ENCODE data around the gene NEU1. TPM values are rescaled to one million over a fixed set of nuclear protein-coding genes. Genes with fewer than 3 reads are reported as not detected.
A peak's percentile ranks its signal among the peaks of the same experiment; 100 is the strongest.
"Not testable (repeated sequence)": the region's sequence is repeated elsewhere in the genome, so short reads cannot be mapped to it uniquely, and the experiment has no call there.

The NEU1 gene
- total RNA-seq, 1 donor from 2014 or later = 74.8 TPM

- Mint-ChIP-seq H3K36me3 (ENCODE audit: unreplicated experiment) (no peaks in the 10 kb centered on the region), H3K27me3 (ENCODE audit: unreplicated experiment) (no peaks in the 10 kb centered on the region), H3K9me3 (ENCODE audit: unreplicated experiment) (no peaks in the 10 kb centered on the region), H3K27ac (ENCODE audit: unreplicated experiment) (peak overlapping the region; percentile 99), H3K4me1 (ENCODE audit: unreplicated experiment) (peaks cover 39% of the 10 kb centered on the region), H3K4me3 (ENCODE audit: unreplicated experiment) (peak overlapping the region; percentile 90)
- no peak for TF ChIP-seq CTCF (IDR thresholded peaks at IDR 0.05)
- no peak for DNase-seq (ENCODE audit: extremely low spot score, unreplicated experiment)
These were observed 41.2 kb downstream of the NEU1 start for GRCh38 chr6:31821301-31822035.

DNA sequence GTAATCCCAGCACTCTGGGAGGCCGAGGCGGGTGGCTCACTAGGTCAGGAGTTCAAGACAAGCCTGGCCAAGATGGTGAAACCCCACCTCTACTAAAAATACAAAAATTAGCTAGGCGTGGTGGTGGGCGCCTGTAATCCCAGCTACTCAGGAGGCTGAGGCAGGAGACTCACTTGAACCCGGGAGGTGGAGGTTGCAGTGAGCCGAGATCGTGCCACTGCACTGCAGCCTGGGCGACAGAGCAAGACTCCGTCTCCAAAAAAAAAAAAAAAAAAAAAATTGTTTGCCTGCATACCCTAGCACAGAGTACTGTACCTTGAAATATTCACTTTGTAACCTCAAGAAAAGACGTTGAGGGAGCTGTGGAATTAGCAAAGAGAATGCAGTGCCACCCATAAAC, 42.2 kb downstream of the NEU1 start:
- not testable (repeated sequence) for H3K27me3 Mint-ChIP-seq (ENCODE audit: unreplicated experiment); H3K27ac Mint-ChIP-seq (ENCODE audit: unreplicated experiment); DNase-seq (ENCODE audit: extremely low spot score, unreplicated experiment); H3K4me3 Mint-ChIP-seq (ENCODE audit: unreplicated experiment); H3K9me3 Mint-ChIP-seq (ENCODE audit: unreplicated experiment); H3K36me3 Mint-ChIP-seq (ENCODE audit: unreplicated experiment)
- H3K4me1 Mint-ChIP-seq (ENCODE audit: unreplicated experiment) = peaks cover 35% of the 10 kb centered on the region

DNA sequence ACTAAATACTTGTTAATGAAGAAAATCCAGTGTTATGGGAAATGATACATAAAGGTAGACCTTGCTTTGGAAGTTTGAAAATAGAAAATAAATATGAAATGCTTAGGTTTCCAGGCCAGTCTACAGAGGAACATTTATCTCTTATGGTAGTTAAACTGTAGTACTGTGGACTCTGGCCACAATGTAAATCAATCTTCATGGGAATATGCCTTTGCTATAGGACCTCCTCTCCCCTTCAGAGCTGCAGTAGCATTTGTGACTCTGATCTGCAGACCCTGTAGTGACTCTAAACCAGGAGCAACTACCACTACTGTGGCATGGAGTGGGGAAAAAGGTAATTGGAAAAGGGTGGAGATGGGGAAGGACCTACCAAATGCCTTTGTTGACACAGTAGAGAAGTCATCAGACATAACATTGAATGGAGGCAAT, 42.7 kb downstream of the NEU1 start:
- Mint-ChIP-seq H3K27me3 (ENCODE audit: unreplicated experiment) (no peaks in the 10 kb centered on the region), H3K4me1 (ENCODE audit: unreplicated experiment) (peaks cover 34% of the 10 kb centered on the region), H3K36me3 (ENCODE audit: unreplicated experiment) (no peaks in the 10 kb centered on the region), H3K9me3 (ENCODE audit: unreplicated experiment) (no peaks in the 10 kb centered on the region), H3K4me3 (ENCODE audit: unreplicated experiment) (no peak overlapping the region), H3K27ac (ENCODE audit: unreplicated experiment) (peak overlapping the region; percentile 3)
- no peak for DNase-seq (ENCODE audit: extremely low spot score, unreplicated experiment)
- TF ChIP-seq CTCF (IDR thresholded peaks at IDR 0.05) = no peak

DNA sequence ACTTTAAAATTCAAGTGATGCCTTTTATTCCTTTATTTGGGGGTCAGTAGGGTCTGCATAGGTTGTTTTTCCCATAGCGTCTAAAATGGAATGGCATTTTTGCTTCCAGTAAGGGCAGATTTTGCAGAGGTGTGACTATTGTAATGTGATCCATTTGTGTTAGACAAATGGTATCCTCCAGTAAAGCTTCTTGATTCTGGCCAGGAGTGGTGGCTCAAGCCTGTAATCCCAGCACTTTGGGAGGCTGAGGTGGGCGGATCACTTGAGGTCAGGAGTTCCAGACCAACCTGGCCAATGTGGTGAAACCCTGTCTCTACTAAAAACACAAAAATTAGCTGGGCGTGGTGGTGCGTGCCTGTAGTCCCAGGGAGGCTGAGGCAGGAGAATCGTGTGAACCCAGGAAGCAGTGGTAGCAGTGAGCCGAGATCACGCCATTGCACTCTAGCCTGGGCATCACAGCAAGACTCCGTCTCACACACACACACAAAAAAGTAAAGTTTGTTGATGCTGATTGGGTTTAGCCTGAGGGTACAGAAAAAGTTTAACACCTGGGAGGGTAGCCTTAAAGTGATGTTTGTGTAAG, 44.6 kb downstream of the NEU1 start:
- not testable (repeated sequence) for H3K36me3 Mint-ChIP-seq (ENCODE audit: unreplicated experiment); H3K9me3 Mint-ChIP-seq (ENCODE audit: unreplicated experiment); H3K27me3 Mint-ChIP-seq (ENCODE audit: unreplicated experiment); DNase-seq (ENCODE audit: extremely low spot score, unreplicated experiment); H3K27ac Mint-ChIP-seq (ENCODE audit: unreplicated experiment)
- Mint-ChIP-seq H3K4me1 (ENCODE audit: unreplicated experiment) (peaks cover 34% of the 10 kb centered on the region), H3K4me3 (ENCODE audit: unreplicated experiment) (peak overlapping the region; percentile 58)

DNA sequence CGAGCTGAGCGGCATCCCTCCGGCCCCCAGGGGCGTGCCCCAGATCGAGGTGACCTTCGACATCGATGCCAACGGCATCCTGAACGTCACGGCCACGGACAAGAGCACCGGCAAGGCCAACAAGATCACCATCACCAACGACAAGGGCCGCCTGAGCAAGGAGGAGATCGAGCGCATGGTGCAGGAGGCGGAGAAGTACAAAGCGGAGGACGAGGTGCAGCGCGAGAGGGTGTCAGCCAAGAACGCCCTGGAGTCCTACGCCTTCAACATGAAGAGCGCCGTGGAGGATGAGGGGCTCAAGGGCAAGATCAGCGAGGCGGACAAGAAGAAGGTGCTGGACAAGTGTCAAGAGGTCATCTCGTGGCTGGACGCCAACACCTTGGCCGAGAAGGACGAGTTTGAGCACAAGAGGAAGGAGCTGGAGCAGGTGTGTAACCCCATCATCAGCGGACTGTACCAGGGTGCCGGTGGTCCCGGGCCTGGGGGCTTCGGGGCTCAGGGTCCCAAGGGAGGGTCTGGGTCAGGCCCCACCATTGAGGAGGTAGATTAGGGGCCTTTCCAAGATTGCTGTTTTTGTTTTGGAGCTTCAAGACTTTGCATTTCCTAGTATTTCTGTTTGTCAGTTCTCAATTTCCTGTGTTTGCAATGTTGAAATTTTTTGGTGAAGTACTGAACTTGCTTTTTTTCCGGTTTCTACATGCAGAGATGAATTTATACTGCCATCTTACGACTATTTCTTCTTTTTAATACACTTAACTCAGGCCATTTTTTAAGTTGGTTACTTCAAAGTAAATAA, 45.3 kb downstream of the NEU1 start:
- peak overlapping the region; percentile 58 for H3K4me3 Mint-ChIP-seq (ENCODE audit: unreplicated experiment)
- DNase-seq (ENCODE audit: extremely low spot score, unreplicated experiment); H3K36me3 Mint-ChIP-seq (ENCODE audit: unreplicated experiment); H3K9me3 Mint-ChIP-seq (ENCODE audit: unreplicated experiment); H3K27ac Mint-ChIP-seq (ENCODE audit: unreplicated experiment); H3K27me3 Mint-ChIP-seq (ENCODE audit: unreplicated experiment): not testable (repeated sequence)
- peaks cover 27% of the 10 kb centered on the region for H3K4me1 Mint-ChIP-seq (ENCODE audit: unreplicated experiment)

DNA sequence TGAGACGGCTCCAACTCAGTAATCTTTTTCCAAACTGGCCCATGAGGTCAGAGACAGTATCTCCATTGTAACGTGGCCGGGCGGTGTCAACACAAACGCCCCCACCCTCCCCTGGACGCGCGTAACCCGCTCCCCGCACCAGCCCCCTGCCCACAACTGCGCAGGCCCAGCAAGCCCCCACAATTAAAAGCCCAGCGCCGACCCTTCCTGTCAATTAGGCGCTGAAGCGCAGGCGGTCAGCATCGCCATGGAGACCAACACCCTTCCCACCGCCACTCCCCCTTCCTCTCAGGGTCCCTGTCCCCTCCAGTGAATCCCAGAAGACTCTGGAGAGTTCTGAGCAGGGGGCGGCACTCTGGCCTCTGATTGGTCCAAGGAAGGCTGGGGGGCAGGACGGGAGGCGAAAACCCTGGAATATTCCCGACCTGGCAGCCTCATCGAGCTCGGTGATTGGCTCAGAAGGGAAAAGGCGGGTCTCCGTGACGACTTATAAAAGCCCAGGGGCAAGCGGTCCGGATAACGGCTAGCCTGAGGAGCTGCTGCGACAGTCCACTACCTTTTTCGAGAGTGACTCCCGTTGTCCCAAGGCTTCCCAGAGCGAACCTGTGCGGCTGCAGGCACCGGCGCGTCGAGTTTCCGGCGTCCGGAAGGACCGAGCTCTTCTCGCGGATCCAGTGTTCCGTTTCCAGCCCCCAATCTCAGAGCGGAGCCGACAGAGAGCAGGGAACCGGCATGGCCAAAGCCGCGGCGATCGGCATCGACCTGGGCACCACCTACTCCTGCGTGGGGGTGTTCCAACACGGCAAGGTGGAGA, 47.4 kb downstream of the NEU1 start, which contains the start of the genes HSPA1A and HSPA1L:
Gene HSPA1A, plus strand, starts transcription at position 519 of the 814 bp plus-strand sequence. Its CDS starts 214 bp downstream, at position 733.
Gene HSPA1L, minus strand, starts transcription at position 259 of the 814 bp plus-strand sequence. CDS start 3,311 bp downstream, outside the sequence.
- Mint-ChIP-seq H3K36me3 (ENCODE audit: unreplicated experiment) (no peaks in the 10 kb centered on the region), H3K4me1 (ENCODE audit: unreplicated experiment) (peaks cover 15% of the 10 kb centered on the region), H3K9me3 (ENCODE audit: unreplicated experiment) (no peaks in the 10 kb centered on the region), H3K4me3 (ENCODE audit: unreplicated experiment) (peak within 1 kb of the TSS; percentile 80), H3K27me3 (ENCODE audit: unreplicated experiment) (no peaks in the 10 kb centered on the region), H3K27ac (ENCODE audit: unreplicated experiment) (peak within 1 kb of the TSS; percentile 94)
- DNase-seq (ENCODE audit: extremely low spot score, unreplicated experiment) = peak; percentile 94
- TF ChIP-seq CTCF (IDR thresholded peaks at IDR 0.05) = no peak

All from osteocyte (in vitro differentiated cells).